ENCODE data around the gene FLNB.

The FLNB gene

DNA sequence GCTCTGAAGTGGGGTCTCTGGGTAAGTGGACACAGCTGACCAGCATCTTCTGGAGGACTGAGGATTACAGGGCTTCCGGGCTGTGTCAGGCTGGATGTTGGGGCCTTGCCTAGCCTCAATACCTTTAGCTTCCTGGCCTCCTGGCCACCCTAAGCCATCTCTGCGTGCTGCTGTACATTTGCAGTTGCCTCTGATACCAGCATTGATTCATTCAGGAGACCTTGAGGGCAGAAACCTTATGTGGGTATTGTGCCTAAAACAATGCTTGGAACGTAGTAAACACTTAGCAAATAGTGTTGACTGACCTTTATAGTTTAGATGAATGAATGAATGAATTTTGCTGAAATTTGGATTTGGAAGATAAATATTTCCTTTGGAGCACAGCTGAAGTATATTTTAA lies 97.0 kb downstream of the FLNB start:
- Histone ChIP-seq H3K9me3 (ENCODE audit: insufficient read depth, low read depth, low read length) (no peaks in the 10 kb centered on the region), H3K36me3 (ENCODE audit: insufficient read depth, low read length) (peaks cover 98% of the 10 kb centered on the region), H3K27ac (ENCODE audit: low read depth, low read length) (no peak overlapping the region), H3K9ac (ENCODE audit: low read depth, low read length) (no peak overlapping the region), H3K4me3 (ENCODE audit: low read length) (no peak overlapping the region), H3K27me3 (ENCODE audit: insufficient read depth, low read length) (no peaks in the 10 kb centered on the region), H3K4me1 (ENCODE audit: insufficient read depth, low read length) (no peaks in the 10 kb centered on the region)
- 93% methylated on average over 3 of the region's 3 CpGs for WGBS

DNA sequence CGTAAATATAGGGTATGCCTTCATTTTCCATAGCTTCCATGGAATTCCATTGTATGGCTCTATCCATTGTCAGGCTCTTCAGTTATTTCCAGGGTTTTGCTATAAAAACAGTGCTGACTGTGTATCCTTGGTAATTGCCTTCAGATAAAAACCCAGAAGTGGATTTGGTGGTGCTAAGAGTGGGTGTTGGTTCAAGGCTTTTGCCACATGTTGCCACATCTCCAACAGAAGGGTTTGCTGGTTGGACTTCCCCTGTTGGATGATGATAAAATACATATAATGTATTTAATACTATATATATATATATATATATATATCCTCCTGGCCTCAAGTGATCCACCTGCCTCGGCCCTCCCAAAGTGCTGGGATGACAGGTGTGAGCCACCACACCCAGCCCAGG lies 97.8 kb downstream of the FLNB start:
- 100% methylated on average over 1 of the region's 2 CpGs for WGBS
- Histone ChIP-seq H3K36me3 (ENCODE audit: insufficient read depth, low read length) (peaks cover 96% of the 10 kb centered on the region), H3K4me1 (ENCODE audit: insufficient read depth, low read length) (no peaks in the 10 kb centered on the region), H3K27me3 (ENCODE audit: insufficient read depth, low read length) (no peaks in the 10 kb centered on the region), H3K4me3 (ENCODE audit: low read length) (no peak overlapping the region), H3K27ac (ENCODE audit: low read depth, low read length) (no peak overlapping the region), H3K9ac (ENCODE audit: low read depth, low read length) (no peak overlapping the region), H3K9me3 (ENCODE audit: insufficient read depth, low read depth, low read length) (no peaks in the 10 kb centered on the region)

DNA sequence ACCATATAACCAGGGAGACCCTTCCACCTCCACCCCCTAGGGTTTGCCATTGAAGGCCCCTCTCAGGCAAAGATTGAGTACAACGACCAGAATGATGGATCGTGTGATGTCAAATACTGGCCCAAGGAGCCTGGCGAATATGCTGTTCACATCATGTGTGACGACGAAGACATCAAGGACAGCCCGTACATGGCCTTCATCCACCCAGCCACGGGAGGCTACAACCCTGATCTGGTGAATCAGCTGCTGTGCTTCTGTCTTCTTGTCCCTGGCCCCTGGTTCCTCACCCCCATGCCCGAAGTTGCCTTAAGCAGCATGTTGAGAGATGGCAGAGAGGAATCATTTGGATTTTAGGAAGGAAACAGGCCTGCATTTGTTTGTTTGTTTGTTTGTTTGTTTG lies 98.4 kb downstream of the FLNB start:
- WGBS = 96% methylated on average over 8 of the region's 8 CpGs
- Histone ChIP-seq H3K27me3 (ENCODE audit: insufficient read depth, low read length) (no peaks in the 10 kb centered on the region), H3K4me1 (ENCODE audit: insufficient read depth, low read length) (no peaks in the 10 kb centered on the region), H3K9ac (ENCODE audit: low read depth, low read length) (no peak overlapping the region), H3K36me3 (ENCODE audit: insufficient read depth, low read length) (peaks cover 96% of the 10 kb centered on the region), H3K9me3 (ENCODE audit: insufficient read depth, low read depth, low read length) (no peaks in the 10 kb centered on the region), H3K4me3 (ENCODE audit: low read length) (no peak overlapping the region), H3K27ac (ENCODE audit: low read depth, low read length) (no peak overlapping the region)

DNA sequence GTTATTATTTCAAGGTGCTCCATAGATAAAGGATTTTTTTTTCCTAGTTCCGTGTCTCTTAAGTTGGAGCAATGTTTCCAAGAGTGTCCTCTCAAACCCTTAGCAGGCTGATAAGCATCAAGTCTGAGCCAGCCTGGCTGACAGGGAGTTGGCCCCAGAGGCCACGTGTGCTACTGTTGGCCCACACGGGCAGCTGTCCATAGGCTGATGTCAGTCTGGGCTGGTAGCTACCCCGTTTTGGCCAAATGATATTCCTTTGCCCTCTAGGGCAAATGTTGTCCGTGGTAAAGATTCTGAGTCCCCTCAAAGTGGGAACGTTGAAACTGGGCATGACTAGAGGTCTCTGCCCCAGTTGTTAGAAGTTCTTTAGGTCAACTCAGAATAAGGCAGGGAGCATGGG lies 99.4 kb downstream of the FLNB start:
- Histone ChIP-seq H3K27me3 (ENCODE audit: insufficient read depth, low read length) (no peaks in the 10 kb centered on the region), H3K36me3 (ENCODE audit: insufficient read depth, low read length) (peaks cover 96% of the 10 kb centered on the region), H3K4me3 (ENCODE audit: low read length) (no peak overlapping the region), H3K4me1 (ENCODE audit: insufficient read depth, low read length) (no peaks in the 10 kb centered on the region), H3K9ac (ENCODE audit: low read depth, low read length) (no peak overlapping the region), H3K27ac (ENCODE audit: low read depth, low read length) (no peak overlapping the region), H3K9me3 (ENCODE audit: insufficient read depth, low read depth, low read length) (no peaks in the 10 kb centered on the region)
- WGBS = 91% methylated on average over 6 of the region's 6 CpGs

DNA sequence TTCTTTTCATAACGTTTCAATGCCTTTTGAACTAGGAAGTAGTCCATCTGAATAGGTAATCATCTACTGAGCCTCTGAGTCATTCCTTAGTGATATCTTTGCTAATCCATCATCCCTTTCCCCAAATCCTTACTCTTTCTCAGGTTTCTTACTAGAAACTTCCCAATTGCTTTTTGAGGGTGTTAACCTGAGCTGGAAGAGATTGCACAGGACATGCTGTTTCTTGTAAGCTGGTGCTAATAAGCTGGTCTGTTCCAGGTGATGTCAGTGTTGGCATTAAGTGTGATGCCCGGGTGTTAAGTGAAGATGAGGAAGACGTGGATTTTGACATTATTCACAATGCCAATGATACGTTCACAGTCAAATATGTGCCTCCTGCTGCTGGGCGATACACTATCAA lies 101.5 kb downstream of the FLNB start:
- H3K4me3 ChIP-seq (ENCODE audit: low read length) = no peak overlapping the region
- WGBS = 97% methylated on average over 5 of the region's 5 CpGs
- peaks cover 95% of the 10 kb centered on the region for H3K36me3 ChIP-seq (ENCODE audit: insufficient read depth, low read length)
- no peaks in the 10 kb centered on the region for H3K9me3 ChIP-seq (ENCODE audit: insufficient read depth, low read depth, low read length)
- no peaks in the 10 kb centered on the region for H3K27me3 ChIP-seq (ENCODE audit: insufficient read depth, low read length)
- H3K9ac ChIP-seq (ENCODE audit: low read depth, low read length) = no peak overlapping the region
- H3K27ac ChIP-seq (ENCODE audit: low read depth, low read length) = no peak overlapping the region
- H3K4me1 ChIP-seq (ENCODE audit: insufficient read depth, low read length) = no peaks in the 10 kb centered on the region

DNA sequence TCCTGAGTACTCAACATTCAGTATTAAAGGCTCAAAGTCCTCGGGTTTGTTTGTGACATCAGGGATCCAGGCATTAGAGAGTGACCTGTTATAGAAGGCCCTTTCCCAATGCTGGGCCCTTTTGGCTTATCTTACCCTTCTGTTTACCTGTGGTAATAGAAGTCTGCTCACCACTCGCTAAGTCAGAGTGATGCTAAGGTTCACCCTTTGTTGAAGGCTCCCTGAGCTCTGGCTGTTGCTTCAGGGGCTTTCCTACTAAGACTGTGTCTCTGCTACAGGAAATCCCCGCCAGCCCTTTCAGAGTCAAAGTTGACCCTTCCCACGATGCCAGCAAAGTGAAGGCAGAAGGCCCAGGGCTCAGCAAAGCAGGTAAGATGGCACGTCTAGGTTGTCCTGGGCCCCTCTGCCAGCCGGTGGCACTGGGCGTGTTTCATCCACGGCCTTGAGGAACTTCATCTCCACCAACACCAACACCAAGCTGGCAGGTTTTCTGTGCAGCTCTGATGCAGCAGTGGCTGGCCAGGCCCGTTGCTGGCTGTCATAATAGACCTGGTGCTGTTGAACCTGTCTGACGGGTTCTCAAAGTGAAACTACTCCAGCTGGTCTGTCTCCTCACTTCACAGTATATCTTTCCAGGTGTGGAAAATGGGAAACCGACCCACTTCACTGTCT lies 103.4 kb downstream of the FLNB start:
- H3K36me3 ChIP-seq (ENCODE audit: insufficient read depth, low read length) = peaks cover 97% of the 10 kb centered on the region
- 96% methylated on average over 11 of the region's 11 CpGs for WGBS
- H3K27ac ChIP-seq (ENCODE audit: low read depth, low read length) = no peak overlapping the region
- H3K4me3 ChIP-seq (ENCODE audit: low read length) = no peak overlapping the region
- no peak overlapping the region for H3K9ac ChIP-seq (ENCODE audit: low read depth, low read length)
- H3K27me3 ChIP-seq (ENCODE audit: insufficient read depth, low read length) = no peaks in the 10 kb centered on the region
- no peaks in the 10 kb centered on the region for H3K9me3 ChIP-seq (ENCODE audit: insufficient read depth, low read depth, low read length)
- no peaks in the 10 kb centered on the region for H3K4me1 ChIP-seq (ENCODE audit: insufficient read depth, low read length)

DNA sequence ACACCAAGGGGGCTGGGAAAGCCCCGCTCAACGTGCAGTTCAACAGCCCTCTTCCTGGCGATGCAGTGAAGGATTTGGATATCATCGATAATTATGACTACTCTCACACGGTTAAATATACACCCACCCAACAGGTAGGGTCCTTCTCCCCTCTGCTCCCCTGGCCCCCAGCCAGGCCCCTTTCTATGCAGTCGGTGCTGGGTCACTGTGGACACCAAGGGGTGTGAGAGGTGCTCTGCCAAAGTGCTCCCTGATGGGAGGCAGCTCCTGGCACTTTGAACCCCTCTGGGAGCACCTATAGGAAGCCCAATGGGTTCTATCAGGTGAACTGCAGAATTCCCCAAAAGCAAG lies 103.9 kb downstream of the FLNB start:
- Histone ChIP-seq H3K9ac (ENCODE audit: low read depth, low read length) (no peak overlapping the region), H3K27me3 (ENCODE audit: insufficient read depth, low read length) (no peaks in the 10 kb centered on the region), H3K9me3 (ENCODE audit: insufficient read depth, low read depth, low read length) (no peaks in the 10 kb centered on the region), H3K27ac (ENCODE audit: low read depth, low read length) (no peak overlapping the region), H3K4me1 (ENCODE audit: insufficient read depth, low read length) (no peaks in the 10 kb centered on the region), H3K4me3 (ENCODE audit: low read length) (no peak overlapping the region), H3K36me3 (ENCODE audit: insufficient read depth, low read length) (peaks cover 97% of the 10 kb centered on the region)
- WGBS = 94% methylated on average over 6 of the region's 6 CpGs

DNA sequence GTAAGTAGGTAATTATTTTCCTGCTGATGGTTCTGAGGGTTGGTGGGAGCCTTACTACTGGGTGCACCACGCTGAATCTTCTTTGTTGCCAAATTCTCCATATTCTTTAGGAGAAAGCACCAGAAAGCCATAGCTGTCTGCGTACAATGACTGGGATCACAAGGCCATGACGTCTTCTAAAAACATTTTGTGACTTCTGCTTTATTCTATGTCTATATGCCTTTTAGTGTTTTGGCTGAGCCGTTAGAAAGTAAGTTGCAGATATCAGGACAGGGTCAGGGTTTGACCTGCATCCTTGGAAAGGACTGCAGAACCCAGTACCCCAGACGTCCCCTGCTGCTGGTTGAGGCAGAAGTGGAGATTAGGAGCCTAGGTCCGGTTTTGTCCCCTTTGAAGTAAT lies 107.0 kb downstream of the FLNB start:
- WGBS = 96% methylated on average over 6 of the region's 6 CpGs
- H3K36me3 ChIP-seq (ENCODE audit: insufficient read depth, low read length) = peaks cover 97% of the 10 kb centered on the region
- H3K27ac ChIP-seq (ENCODE audit: low read depth, low read length) = no peak overlapping the region

DNA sequence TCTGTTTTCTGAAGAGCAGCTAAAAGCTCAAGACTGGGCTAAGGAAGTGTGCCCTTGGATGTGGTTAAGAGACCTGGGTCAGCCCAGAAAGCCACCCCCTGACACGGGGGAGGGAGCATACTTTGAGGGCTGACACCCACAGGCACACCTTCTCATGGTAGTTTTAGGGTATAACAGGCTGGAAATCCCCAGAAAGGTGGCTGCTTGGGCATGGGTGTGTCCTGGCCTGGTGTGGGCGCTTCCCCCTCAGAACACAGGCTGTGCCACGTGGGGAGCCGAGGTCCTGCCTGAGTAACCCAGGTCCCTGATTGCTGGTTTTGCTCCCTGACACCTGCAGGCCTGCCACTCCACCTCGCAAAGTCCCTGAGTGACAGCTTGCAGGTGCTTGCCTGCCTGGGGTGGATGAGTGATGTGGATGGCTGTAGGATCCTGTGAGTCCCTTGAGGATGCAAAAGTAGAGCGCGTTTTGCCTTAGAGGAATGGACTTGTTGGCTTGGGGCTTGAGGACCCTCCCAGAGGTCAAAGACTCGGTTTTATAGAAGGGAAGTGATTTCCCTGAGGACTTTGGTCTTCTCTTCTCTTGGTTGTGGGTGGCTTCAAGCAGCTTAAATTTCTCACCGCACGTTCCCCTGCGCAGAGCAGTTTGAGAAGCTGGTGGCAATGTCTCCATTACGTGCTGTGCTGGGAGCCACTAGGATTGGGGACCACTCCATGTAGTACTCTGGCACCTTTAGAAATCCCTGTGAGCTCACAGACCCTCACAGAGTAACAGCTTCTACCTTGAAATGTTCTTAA lies 108.1 kb downstream of the FLNB start:
- Histone ChIP-seq H3K4me1 (ENCODE audit: insufficient read depth, low read length) (no peaks in the 10 kb centered on the region), H3K27me3 (ENCODE audit: insufficient read depth, low read length) (no peaks in the 10 kb centered on the region), H3K27ac (ENCODE audit: low read depth, low read length) (no peak overlapping the region), H3K9me3 (ENCODE audit: insufficient read depth, low read depth, low read length) (no peaks in the 10 kb centered on the region), H3K36me3 (ENCODE audit: insufficient read depth, low read length) (peaks cover 99% of the 10 kb centered on the region), H3K4me3 (ENCODE audit: low read length) (no peak overlapping the region), H3K9ac (ENCODE audit: low read depth, low read length) (no peak overlapping the region)
- WGBS = 93% methylated on average over 12 of the region's 12 CpGs

More for the DNA sequence above, 107.0 kb downstream of the FLNB start:
- Histone ChIP-seq H3K4me3 (ENCODE audit: low read length) (no peak overlapping the region), H3K27me3 (ENCODE audit: insufficient read depth, low read length) (no peaks in the 10 kb centered on the region), H3K9me3 (ENCODE audit: insufficient read depth, low read depth, low read length) (no peaks in the 10 kb centered on the region), H3K4me1 (ENCODE audit: insufficient read depth, low read length) (no peaks in the 10 kb centered on the region), H3K9ac (ENCODE audit: low read depth, low read length) (no peak overlapping the region)

DNA sequence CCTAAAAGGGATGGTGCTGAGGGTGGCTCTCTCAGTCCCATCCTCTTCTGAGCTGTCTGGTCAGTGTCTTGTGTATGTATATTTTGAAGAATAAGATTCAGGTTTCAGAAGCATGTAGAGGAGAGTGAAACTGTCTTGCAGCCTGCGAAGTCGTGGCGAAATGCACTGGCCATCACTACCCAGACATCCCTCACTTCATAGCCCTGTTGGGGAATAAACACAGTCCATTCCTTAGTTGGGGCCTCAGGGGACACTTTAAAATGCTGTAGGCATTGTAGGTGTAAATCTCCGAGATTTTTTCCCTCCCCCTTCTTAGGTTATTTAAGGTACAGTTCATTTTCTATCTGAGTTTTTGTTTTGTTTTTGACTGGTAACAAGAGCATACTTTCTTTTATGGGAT lies 108.8 kb downstream of the FLNB start:
- Histone ChIP-seq H3K9me3 (ENCODE audit: insufficient read depth, low read depth, low read length) (no peaks in the 10 kb centered on the region), H3K36me3 (ENCODE audit: insufficient read depth, low read length) (peaks cover 97% of the 10 kb centered on the region), H3K27me3 (ENCODE audit: insufficient read depth, low read length) (no peaks in the 10 kb centered on the region), H3K4me3 (ENCODE audit: low read length) (no peak overlapping the region), H3K9ac (ENCODE audit: low read depth, low read length) (no peak overlapping the region), H3K27ac (ENCODE audit: low read depth, low read length) (no peak overlapping the region), H3K4me1 (ENCODE audit: insufficient read depth, low read length) (no peaks in the 10 kb centered on the region)
- 100% methylated on average over 3 of the region's 4 CpGs for WGBS

DNA sequence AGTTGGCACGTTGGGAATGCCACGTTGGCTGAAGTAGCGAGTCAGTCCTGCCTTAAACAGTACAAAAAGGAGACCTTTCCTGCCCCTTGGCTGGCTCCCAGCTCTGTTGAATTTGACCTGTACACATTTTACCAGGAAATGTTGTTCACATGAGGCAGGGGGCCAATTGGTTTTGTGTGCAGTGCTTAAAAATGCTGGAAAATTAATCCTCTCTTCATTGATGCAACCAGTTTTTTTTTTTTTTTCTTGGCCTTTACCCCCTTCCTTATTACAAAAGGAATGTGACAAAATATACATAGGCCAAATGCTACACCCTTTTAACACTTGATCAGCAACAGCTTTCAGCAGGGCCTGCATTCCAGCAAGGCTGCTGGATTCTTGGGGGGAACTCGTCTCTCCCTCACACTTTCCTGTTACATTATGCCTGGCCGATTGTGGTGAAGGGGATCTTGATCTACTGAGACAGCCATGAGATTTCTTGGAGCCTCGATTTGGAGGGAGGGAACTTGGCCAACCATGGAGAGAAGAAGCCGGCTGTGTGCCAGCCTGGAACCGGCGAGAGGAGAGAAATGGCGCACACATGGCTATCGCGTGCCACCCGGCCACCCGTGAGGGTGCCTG lies 109.4 kb downstream of the FLNB start:
- Histone ChIP-seq H3K9ac (ENCODE audit: low read depth, low read length) (no peak overlapping the region), H3K27me3 (ENCODE audit: insufficient read depth, low read length) (no peaks in the 10 kb centered on the region), H3K27ac (ENCODE audit: low read depth, low read length) (no peak overlapping the region), H3K36me3 (ENCODE audit: insufficient read depth, low read length) (peaks cover 94% of the 10 kb centered on the region), H3K9me3 (ENCODE audit: insufficient read depth, low read depth, low read length) (no peaks in the 10 kb centered on the region), H3K4me1 (ENCODE audit: insufficient read depth, low read length) (no peaks in the 10 kb centered on the region), H3K4me3 (ENCODE audit: low read length) (no peak overlapping the region)
- WGBS = 92% methylated on average over 14 of the region's 14 CpGs

Measured in HUES64 (cell line).